DMS 273 (cell line): Measurements from ENCODE around the gene CEP70.

Experiments used
- DNase-seq: peaks from one replicate; lab custom pipeline; 2025; ENCODE audit not compliant: unreplicated experiment; lab: John Stamatoyannopoulos, UW

Gene CEP70

GRCh38 chr3:138471481-138471880 lies 122.6 kb downstream of the CEP70 start:
- DNase-seq: no peak

DNA sequence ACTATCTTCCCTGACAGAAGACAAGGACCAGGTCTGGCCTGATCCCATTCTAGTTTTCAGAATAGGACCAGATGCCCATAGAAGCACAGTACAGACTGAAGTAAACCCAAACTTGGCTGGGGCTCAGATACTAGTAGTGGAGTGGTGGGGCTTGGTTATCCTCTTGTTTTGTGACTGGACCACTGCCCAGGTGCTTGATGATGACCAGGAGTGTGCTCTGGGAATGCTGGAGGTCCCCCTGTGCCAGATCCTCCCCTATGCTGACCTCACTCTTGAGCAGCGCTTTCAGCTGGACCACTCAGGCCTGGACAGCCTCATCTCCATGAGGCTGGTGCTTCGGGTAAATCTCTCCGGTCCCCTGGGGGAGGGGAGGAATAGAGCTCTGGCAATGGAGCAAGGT lies 123.4 kb downstream of the CEP70 start:
- DNase-seq: no peak

DNA sequence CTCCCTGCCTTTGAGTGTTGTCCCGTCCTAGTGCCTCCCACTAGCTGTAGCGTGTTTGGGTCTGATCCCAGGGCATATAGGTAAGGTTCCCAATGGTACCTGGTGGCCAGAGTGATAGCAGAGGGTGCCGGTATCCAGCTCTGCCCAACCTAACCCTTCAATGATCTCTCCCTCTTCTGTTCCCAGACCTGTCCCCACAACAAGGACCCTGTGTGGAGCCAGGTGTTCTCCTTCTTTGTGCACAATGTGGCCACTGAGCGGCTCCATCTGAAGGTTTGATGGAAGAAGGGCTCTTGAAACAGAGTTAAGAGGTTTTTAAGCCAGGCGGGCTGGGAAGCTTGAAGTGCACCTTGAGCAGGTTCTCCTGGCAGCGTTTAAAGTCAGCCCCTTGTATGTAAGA lies 124.2 kb downstream of the CEP70 start:
- DNase-seq: no peak

DNA sequence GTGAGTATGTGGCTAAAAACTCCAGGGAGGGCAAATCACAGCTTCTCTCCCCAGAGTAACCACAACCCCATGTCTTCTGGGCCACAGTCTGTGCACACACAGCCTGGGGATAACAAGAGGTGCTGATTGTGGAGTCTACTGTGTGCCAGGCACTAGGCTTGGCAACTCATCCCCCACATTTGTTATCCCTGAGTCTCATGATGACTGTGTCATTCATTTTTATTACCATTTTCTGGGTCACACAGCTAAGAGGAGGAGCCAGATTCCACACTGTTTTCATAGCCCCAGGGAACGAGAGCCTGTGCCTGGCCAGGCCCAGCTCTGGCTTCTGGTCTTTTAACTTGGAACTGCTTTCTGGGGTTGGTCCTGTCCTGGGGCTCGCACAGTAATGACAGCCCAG lies 125.2 kb downstream of the CEP70 start:
- no peak for DNase-seq

- DNase-seq: no peak
Observed at GRCh38 chr3:138468451-138468850, 125.6 kb downstream of the CEP70 start.

DNA sequence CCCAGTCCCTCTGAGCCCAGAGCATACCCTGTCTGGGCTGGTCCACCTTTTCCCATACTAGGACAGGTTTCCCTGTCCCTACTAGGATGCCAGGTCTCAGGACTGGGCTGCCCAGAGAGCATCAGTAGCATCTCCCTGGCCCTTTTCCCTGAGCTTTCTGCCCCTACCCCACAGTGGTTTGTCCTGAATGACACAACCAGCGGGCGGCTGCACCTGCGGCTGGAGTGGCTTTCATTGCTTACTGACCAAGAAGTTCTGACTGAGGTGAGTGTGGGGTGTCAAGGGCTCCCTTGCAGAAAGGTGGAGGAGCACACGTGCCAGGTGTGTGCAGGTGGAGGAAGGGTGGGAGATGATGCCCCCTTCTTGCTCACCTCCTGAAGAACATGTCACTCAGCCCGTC lies 126.1 kb downstream of the CEP70 start:
- no peak for DNase-seq

DNA sequence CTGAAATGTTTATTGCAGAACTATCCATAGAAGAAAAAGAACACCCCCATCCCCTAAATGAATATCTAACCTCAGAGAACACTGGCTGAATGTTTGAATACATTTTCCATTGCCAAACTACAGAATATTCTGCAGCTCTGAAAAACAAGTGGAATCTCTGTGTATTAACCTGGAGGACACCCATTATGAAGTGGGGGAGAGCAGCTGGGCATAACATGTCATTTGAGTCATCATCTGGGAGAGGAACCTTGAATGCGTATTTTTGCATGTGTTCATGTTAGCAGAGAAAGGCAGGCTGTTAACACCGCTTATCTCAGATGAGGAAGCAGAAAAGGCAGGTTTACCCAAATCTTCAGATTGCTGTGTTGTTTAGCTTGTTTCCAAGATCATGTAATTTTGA lies 128.1 kb downstream of the CEP70 start:
- peak; percentile 56 for DNase-seq

DNA sequence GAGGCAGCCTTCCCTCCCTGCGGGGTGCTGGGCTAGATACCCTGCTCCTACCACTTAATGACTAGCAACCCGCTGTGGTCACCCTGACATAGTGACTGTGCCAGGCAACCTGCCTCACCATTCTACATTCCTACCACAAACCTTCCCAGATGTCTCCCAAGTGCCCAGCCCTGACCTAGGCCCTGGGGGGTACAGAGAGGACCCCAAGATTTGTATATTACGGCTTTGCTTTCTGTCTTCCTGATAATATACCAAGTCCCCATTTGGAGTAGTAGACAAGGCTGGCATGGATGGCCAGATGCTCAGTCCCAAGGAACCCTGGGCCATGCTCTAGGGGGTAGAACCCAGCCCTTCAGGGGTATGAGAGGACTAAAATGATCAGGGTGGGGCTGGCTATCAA lies 128.6 kb downstream of the CEP70 start:
- no peak for DNase-seq

GRCh38 chr3:138464491-138464860 lies 129.6 kb downstream of the CEP70 start:
- DNase-seq: no peak

DNA sequence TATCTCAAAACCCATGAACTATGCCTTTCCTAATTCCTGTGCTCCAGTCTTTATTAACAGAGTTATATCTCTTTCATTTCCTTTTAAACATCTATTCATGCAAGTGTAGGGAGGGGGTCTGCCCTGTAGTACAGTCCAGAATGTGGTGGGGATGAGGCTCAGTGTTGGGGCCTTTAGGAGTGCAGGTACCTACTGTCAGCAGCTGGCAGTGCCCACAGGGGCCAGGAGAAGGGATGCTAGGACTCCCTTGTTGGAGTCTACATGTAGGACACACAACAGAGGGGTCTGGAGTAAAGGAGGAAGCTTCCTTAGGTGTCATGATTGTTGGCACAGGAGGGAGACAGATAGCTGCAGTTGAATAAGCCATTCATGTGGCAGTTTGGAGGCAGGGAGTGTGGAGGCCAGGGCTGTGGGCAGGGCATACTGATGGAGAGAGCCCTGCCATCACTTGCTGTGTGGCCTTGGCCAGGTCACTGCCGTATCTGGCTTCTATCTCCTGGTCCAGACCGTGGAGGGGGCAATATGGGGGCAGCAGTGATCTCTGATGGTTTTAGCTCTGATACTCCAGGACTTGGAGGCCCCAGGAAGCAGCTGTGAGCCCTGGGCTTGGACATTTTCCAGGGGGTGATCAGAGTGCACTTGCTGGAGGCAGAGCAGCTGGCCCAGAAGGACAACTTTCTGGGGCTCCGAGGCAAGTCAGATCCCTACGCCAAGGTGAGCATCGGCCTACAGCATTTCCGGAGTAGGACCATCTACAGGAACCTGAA lies 130.2 kb downstream of the CEP70 start:
- DNase-seq: peak; percentile 82

DNA sequence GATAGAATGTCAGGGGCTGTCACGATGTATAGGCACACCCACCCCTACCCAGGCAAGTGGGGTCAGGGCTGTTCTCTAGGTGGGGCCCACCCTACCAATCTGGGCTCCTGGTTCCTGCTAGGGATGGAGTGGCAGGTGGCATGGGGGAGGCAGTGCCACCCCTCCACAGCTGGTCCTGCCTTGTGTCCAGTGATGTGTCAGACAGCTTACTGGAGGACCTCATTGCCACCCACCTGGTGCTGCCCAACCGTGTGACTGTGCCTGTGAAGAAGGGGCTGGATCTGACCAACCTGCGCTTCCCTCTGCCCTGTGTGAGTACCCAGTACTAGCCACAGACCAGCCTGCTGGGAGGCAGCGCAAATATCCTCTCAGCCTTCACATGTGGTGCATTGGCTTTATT lies 132.2 kb downstream of the CEP70 start:
- peak; percentile 56 for DNase-seq

DNA sequence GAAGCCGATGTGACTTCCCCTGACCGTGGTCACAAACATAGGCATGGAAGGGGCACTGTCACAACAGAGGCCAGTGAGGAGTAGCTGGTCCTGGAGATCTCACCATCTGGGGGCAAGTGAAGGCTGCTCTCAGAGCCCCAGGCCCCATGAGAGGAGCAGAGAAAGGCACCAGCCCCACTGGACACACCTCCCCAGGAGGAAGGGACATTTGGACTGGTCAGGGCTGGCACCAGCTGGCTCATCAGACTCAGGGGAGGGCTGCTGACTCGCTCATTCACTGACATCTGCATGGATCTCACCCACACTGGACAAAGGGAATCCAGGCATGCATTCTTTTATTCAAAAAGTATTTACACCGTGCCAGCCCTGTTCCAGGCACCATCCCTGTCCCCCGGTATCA lies 132.8 kb downstream of the CEP70 start:
- no peak for DNase-seq

- no peak for DNase-seq
Observed at GRCh38 chr3:138460536-138461205, 133.4 kb downstream of the CEP70 start.

DNA sequence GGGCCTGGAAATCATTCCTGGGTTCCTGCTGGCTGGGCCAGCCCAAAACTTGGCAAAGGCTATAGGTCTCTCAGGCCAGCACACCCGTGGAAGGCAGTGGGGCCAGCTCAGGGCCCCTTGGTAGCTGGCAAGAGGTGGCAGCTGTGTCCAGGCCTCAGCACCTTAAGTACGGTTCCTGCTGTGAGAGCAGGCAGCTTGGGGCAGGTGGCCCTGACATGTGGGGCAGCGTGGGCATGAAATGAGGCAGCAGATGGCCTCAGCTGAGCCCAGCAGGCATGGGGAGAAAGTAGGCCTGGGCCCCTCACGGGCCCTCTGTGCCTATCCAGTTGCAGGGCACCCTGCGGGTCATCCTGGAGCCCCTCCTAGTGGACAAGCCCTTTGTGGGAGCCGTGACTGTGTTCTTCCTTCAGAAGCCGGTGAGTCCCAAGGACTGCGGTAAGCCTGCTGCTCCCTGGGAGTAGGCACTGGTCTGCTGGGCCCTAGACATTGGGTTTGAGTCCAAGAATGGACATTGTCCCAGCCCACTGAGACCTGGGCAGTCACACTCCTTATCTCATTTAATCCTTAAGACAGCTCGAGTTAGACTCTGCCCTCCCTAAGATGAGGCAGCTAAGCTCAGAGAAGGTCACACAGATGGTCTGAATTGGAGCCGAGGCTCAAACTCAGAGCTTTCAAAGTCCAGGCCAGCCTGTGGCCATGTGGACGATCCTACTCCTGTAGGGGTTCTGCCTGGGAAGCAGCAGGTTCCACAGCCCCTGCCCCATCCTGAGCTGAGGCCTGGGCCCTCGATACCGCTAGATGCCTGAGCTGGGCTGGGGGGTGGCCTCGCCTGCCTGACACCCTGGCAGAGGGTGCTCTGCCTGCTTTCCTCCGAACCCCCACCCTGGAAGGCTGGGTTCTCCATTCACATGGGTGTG lies 134.2 kb downstream of the CEP70 start:
- DNase-seq: peak; percentile 96

- no peak for DNase-seq
Observed at GRCh38 chr3:138458774-138459499, 135.1 kb downstream of the CEP70 start.

DNA sequence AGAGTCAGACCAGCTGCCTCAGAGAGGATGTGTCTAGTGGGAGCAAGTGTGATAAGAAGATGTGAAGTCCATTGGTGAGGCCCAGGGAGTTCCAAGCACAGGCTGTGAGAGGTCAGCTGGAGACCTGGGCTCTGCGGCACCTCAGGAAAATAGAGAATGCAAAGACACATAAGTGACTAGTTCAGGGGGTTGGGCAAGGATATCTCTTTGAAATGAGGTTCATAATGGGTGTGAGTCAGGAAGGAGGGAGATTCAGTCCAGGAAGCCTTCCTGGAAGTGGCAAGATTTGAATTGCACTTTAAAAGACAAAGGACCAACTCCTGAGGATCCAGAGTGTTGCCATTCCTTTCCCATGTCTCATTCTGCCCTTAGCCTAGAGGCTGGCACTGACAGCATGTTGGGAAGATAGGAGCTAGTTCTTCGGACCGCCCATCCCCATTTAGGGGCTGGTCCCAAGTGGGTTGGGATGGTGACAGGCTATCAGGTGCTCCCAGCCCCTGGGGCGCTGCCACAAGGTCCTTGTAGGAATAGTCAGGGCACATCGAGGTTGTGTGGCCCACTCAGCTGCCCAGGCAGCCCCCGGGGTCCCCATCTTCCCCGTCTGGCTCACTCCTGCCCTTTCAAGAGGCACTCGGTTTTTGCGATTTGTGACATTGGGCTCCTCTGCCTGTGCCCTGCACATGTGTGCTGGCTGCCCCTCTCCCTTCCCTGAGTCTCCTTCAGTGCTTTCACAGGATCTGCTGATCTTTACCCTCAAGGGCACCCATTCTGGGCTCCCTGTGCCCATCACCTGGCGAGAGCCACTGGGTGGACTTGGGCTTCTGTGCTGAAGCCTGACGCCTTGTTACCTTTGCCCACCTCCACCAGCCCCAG lies 136.0 kb downstream of the CEP70 start:
- no peak for DNase-seq

- peak; percentile 57 for DNase-seq
Observed at GRCh38 chr3:138456961-138457862, 136.8 kb downstream of the CEP70 start.

DNA sequence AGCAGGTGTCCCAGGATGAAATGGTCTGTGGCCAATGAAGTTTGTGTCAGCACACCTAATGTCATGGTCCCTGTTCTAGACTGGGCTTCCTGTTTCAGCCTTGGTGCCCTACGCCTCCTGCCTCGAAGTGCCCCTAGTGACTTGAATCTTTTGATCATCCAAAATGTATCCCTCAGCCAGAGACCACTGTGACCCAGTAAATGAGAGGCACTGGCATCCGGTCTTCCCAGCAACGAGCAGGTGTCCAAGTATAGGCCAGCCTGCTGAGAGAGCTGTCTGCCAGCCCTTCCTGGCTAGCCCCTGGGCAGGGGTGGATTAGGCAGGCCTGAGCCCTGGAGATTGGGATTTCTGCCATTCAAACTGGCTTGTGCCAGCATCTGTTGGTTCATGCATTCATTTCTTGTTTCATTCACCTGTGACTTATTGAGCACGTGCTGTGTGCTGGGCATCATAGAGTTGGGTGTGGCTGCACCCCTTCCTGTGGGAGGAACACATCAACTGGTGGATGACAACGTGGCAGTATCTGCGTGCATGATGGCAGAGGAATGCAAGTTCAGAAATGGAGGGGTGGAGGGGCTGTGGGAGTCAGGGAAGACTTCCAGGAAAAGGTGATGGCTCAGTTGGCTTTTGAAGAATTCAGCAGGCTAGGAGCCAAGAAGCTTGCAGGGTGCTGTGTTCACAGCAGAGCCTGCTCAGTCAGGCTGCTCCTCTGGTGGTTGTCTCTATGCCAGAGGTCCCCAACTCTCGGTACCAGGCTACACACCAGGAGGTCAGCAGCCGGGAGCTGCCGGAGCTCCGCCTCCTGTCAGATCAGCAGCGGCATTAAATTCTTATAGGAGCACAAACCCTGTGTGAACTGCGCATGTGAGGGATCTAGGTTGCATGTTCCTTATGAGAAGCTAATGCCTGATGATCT lies 138.0 kb downstream of the CEP70 start:
- DNase-seq: peak; percentile 61
